Thyroid gland (tissue), 4 donors: ENCODE measurements around the gene CCL17.

Experiments
- CTCF ChIP-seq, 6 experiments: fragments of 200-600 bp in 3 of 6; fragments of 450-650 bp in 3 of 6; sonication (generic) in 3 of 6; IDR thresholded peaks; one replicate each; pipeline ENCODE4 v1.5.1; 2016 to 2019; ENCODE audit warnings: antibody characterized with exemption in 6 of 6, mild to moderate bottlenecking in 2 of 6, inconsistent platforms in 1 of 6, moderate library complexity in 1 of 6
- POLR2A ChIP-seq, 2 donors: fragments of 450-650 bp; IDR thresholded peaks; one replicate each; pipeline ENCODE4 v1.6.1; 2017; ENCODE audit warnings: antibody characterized with exemption in 2 of 2, mild to moderate bottlenecking in 2 of 2, moderate library complexity in 1 of 2

- no peak for TF ChIP-seq CTCF (IDR thresholded peaks at IDR 0.05)
- no peak for TF ChIP-seq POLR2A (IDR thresholded peaks at IDR 0.05)
These were observed 9.5 kb upstream of the CCL17 start for GRCh38 chr16:57395026-57395425.
